Stimulated activated naive CD8-positive, alpha-beta T cell treated with anti-CD3 and anti-CD28 coated beads, Interleukin-15, Interleukin-2, amounts not matched to agents 100 ng/mL and 50 ng/mL, for 24 hours (primary cell): ENCODE results near the gene LDHB.

Experiments used
- H3K27ac Mint-ChIP-seq: one replicate; pipeline ENCODE4 v1.8.0; 2021; ENCODE audit warnings: mild to moderate bottlenecking, mixed read lengths
- H3K27me3 Mint-ChIP-seq: one replicate; pipeline ENCODE4 v1.8.0; 2021; ENCODE audit warnings: mixed read lengths
- H3K36me3 Mint-ChIP-seq: one replicate; pipeline ENCODE4 v1.8.0; 2021; ENCODE audit warnings: low read depth, mixed read lengths
- H3K4me1 Mint-ChIP-seq: one replicate; pipeline ENCODE4 v1.8.0; 2021; ENCODE audit warnings: low read depth, mixed read lengths
- H3K4me3 Mint-ChIP-seq: one replicate; pipeline ENCODE4 v1.8.0; 2021; ENCODE audit warnings: mild to moderate bottlenecking, mixed read lengths
- H3K9me3 Mint-ChIP-seq: one replicate; pipeline ENCODE4 v1.8.0; 2021; ENCODE audit warnings: mixed read lengths

LDHB gene

GRCh38 chr12:21657326-21658077 is at the start of gene LDHB:
TSS of gene LDHB (minus strand) at chr12:21657842. CDS start at chr12:21654671, 3,171 bp downstream.
- Mint-ChIP-seq H3K27me3 (no peaks in the 10 kb centered on the region), H3K9me3 (no peaks in the 10 kb centered on the region), H3K27ac (peak within 1 kb of the TSS; percentile 98), H3K36me3 (peaks cover 50% of the 10 kb centered on the region), H3K4me3 (peak within 1 kb of the TSS; percentile 96), H3K4me1 (peaks cover 63% of the 10 kb centered on the region)

DNA sequence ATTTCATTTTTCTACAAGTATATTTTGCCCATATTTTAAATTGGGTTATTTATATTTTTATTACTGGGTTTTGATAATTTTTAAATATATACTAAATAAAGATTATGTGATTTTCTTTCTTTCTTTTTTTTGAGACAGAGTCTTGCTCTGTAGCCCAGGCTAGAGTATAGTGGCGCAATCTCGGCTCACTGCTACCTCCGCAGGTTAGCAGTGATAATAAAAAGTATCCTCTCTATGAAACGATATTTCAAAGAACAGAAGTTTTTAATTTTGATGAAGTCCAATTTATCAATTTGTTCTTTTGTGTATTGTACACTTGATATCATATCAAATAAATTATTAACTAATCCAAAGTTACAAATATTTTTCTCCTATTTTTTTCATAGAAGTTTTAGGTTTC is 47.2 kb upstream of the LDHB start:
- H3K4me1 Mint-ChIP-seq = no peaks in the 10 kb centered on the region
- H3K4me3 Mint-ChIP-seq = no peak overlapping the region
- H3K36me3 Mint-ChIP-seq = no peaks in the 10 kb centered on the region
- H3K27me3 Mint-ChIP-seq = peaks cover 5% of the 10 kb centered on the region
- H3K9me3 Mint-ChIP-seq = no peaks in the 10 kb centered on the region
- no peak overlapping the region for H3K27ac Mint-ChIP-seq

DNA sequence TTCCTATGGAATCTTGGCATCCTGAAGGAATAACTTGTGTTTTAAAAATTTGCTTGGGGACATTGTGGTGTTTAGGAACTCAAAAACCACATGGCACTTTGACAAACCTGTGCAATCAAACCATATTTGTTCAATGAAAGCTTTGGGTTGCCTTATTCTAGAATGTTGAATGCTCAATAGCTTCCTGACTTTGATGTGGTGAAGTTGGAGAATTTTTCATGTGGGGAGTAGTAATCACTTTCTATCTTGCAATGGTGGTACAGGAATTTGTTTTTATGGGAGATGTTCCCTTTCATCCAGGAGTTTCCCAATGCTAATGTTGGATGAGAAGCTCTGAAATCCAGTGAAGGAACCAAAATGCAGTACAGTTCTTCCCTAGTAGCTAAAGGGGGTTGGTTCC is 42.2 kb upstream of the LDHB start:
- Mint-ChIP-seq H3K4me1 (no peaks in the 10 kb centered on the region), H3K4me3 (no peak overlapping the region), H3K27me3 (no peaks in the 10 kb centered on the region), H3K9me3 (no peaks in the 10 kb centered on the region), H3K36me3 (no peaks in the 10 kb centered on the region), H3K27ac (no peak overlapping the region)

GRCh38 chr12:21697904-21698630 is 40.4 kb upstream of the LDHB start:
- Mint-ChIP-seq H3K9me3 (no peaks in the 10 kb centered on the region), H3K4me3 (no peak overlapping the region)

DNA sequence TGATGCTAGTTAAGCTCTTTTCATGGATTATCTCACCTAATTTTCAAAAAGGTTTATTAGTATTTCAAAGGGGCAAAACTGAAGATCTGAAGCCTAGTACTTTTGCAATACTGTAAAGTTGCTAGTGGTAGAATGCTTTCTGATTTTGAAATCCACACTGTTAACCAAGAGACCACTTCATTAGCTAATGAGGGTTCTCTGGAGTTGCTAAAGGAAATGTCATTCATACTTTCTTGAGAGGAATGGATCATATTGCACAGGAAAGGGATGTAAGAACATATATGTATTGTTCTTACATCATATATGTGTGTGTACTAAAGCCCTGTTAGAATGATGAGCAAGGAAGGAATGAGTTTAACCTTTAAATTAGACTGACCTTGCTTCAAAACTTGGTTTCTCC is 39.0 kb upstream of the LDHB start:
- no peak overlapping the region for H3K27ac Mint-ChIP-seq
- no peaks in the 10 kb centered on the region for H3K36me3 Mint-ChIP-seq
- no peaks in the 10 kb centered on the region for H3K9me3 Mint-ChIP-seq
- H3K27me3 Mint-ChIP-seq = no peaks in the 10 kb centered on the region
- peaks cover 3% of the 10 kb centered on the region for H3K4me1 Mint-ChIP-seq
- no peak overlapping the region for H3K4me3 Mint-ChIP-seq

More at GRCh38 chr12:21697904-21698630, 40.4 kb upstream of the LDHB start:
- H3K27ac Mint-ChIP-seq = no peak overlapping the region
- H3K36me3 Mint-ChIP-seq = no peaks in the 10 kb centered on the region
- H3K27me3 Mint-ChIP-seq = no peaks in the 10 kb centered on the region
- no peaks in the 10 kb centered on the region for H3K4me1 Mint-ChIP-seq

GRCh38 chr12:21695986-21696385 is 38.3 kb upstream of the LDHB start:
- peaks cover 6% of the 10 kb centered on the region for H3K4me1 Mint-ChIP-seq
- H3K27me3 Mint-ChIP-seq = no peaks in the 10 kb centered on the region
- H3K4me3 Mint-ChIP-seq = no peak overlapping the region
- no peaks in the 10 kb centered on the region for H3K36me3 Mint-ChIP-seq
- no peaks in the 10 kb centered on the region for H3K9me3 Mint-ChIP-seq
- no peak overlapping the region for H3K27ac Mint-ChIP-seq

DNA sequence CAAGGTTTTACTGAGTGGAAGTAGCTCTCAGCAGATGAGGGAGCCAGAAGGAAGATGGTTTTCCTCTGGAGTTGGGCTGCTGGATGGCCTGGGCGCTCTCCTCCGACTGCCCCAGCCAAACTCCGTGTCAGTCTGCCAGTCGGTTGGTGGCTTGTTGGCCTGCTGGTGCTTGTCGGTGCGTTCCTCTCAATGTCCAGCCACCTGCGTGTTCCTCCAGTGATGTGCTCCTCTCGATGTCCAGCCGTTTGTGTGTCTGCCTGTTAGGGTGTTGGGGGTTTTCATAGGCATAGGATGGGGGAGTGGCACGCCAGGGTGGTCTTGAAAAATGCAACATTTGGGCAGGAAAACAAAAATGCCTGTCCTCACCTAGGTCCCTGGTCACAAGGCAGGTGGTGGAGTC is 37.0 kb upstream of the LDHB start:
- Mint-ChIP-seq H3K27ac (no peak overlapping the region), H3K4me3 (no peak overlapping the region), H3K36me3 (peaks cover 1% of the 10 kb centered on the region), H3K9me3 (no peaks in the 10 kb centered on the region), H3K27me3 (no peaks in the 10 kb centered on the region), H3K4me1 (peaks cover 16% of the 10 kb centered on the region)

DNA sequence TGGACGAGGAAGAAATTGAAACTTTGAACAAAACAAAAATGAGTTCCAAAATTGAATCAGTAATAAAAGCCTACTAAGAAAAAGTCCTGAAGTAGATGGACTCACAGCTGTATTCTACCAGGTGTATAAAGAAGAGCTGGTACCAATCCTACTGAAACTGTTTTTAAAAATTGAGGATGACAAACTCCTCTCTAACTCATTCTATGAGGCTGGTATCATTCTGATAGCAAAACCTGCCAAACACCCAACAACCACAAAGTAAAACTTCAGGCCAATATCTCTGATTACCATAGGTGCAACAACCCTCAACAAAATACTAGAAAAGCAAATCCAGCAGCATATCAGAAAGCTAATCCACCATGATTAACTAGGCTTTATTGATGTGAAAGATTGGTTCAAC is 33.9 kb upstream of the LDHB start:
- H3K36me3 Mint-ChIP-seq = peaks cover 11% of the 10 kb centered on the region

DNA sequence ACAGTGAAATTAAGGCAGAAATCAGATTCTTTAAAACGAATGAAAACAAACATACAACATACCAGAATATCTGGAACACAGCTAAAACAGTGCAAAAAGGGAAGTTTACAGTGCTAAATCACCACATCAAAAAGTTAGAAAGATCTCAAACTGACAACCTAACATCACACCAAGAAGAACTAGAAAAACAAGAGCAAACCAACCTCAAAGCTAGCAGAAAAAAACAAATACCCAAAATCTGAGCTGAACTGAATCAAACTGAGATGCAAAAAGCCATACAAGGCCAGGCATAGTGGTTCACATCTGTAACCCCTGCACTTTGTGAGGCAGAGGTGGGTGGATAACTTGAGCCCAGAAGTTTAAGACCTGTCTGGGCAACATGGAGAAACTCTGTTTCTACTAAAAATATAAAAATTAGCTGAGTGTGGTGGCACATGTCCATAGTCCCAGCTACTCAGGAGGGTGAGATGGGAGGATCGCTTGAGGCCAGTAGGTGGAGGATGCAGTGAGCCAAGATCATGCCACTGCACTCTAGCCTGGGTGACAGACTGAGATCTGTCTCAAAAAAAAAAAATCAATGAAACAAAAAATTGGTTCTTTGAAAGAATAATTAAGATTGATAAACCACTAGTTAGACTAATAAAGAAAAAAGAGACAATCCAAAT is 33.2 kb upstream of the LDHB start:
- H3K4me1 Mint-ChIP-seq = peaks cover 16% of the 10 kb centered on the region
- H3K27me3 Mint-ChIP-seq = no peaks in the 10 kb centered on the region
- H3K9me3 Mint-ChIP-seq = peaks cover 4% of the 10 kb centered on the region
- H3K27ac Mint-ChIP-seq = no peak overlapping the region
- H3K36me3 Mint-ChIP-seq = peaks cover 11% of the 10 kb centered on the region
- H3K4me3 Mint-ChIP-seq = no peak overlapping the region

More for the DNA sequence above, 33.9 kb upstream of the LDHB start:
- peaks cover 16% of the 10 kb centered on the region for H3K4me1 Mint-ChIP-seq
- no peak overlapping the region for H3K4me3 Mint-ChIP-seq
- H3K27ac Mint-ChIP-seq = no peak overlapping the region
- peaks cover 4% of the 10 kb centered on the region for H3K9me3 Mint-ChIP-seq
- no peaks in the 10 kb centered on the region for H3K27me3 Mint-ChIP-seq

- Mint-ChIP-seq H3K36me3 (no peaks in the 10 kb centered on the region), H3K27ac (no peak overlapping the region), H3K4me3 (no peak overlapping the region), H3K9me3 (no peaks in the 10 kb centered on the region), H3K27me3 (no peaks in the 10 kb centered on the region), H3K4me1 (peaks cover 16% of the 10 kb centered on the region)
Measured at GRCh38 chr12:21683115-21683514, 25.5 kb upstream of the LDHB start.

- Mint-ChIP-seq H3K36me3 (no peaks in the 10 kb centered on the region), H3K4me3 (no peak overlapping the region), H3K27ac (peak overlapping the region; percentile 23), H3K9me3 (no peaks in the 10 kb centered on the region), H3K4me1 (peaks cover 44% of the 10 kb centered on the region), H3K27me3 (no peaks in the 10 kb centered on the region)
Measured at GRCh38 chr12:21678959-21679358, 21.3 kb upstream of the LDHB start.

- H3K4me1 Mint-ChIP-seq = peaks cover 44% of the 10 kb centered on the region
- H3K36me3 Mint-ChIP-seq = no peaks in the 10 kb centered on the region
- H3K4me3 Mint-ChIP-seq = peak overlapping the region; percentile 27
Measured at GRCh38 chr12:21677622-21678277, 20.1 kb upstream of the LDHB start.

DNA sequence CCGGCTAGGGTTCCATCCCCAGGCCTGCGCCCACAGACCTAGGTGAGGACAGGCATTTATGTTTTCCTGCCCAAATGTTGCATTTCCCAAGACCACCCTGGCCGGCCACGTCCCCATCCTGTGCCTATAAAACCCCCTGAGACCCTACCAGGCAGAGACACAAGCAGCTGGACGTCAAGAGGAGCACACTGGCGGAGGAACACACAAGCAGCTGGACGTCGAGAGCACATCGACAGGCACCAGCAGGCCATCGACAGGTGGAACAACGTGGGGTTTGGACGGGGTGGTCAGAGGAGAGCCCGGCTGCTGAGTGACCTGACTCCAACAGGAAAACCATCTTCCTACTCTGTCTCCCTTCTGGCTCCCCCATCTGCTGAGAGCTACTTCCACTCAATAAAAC is 19.6 kb upstream of the LDHB start:
- peak overlapping the region; percentile 62 for H3K27ac Mint-ChIP-seq
- no peaks in the 10 kb centered on the region for H3K9me3 Mint-ChIP-seq
- H3K4me3 Mint-ChIP-seq = peak overlapping the region; percentile 17
- H3K27me3 Mint-ChIP-seq = no peaks in the 10 kb centered on the region
- peaks cover 44% of the 10 kb centered on the region for H3K4me1 Mint-ChIP-seq
- no peaks in the 10 kb centered on the region for H3K36me3 Mint-ChIP-seq

More at GRCh38 chr12:21677622-21678277, 20.1 kb upstream of the LDHB start:
- no peaks in the 10 kb centered on the region for H3K27me3 Mint-ChIP-seq
- peak overlapping the region; percentile 62 for H3K27ac Mint-ChIP-seq
- no peaks in the 10 kb centered on the region for H3K9me3 Mint-ChIP-seq

DNA sequence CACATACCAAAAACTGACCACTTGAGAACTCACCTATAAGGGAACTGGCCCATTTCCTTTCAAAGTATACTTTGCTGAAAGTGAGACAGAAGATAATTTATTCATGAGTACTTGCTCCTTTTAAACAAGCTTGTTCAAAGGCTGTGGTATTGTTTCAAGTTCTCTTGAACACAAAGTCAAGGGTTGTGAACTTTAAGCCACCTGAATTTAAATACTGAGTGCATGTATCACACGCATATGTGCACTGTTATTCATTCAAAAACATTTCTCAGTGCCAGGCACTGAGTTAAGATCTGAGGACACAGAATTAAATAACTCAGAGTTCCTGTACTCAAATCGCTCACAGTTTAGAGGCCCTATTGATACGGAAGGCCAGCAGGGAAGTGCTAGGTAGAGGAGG is 19.1 kb upstream of the LDHB start:
- Mint-ChIP-seq H3K27me3 (no peaks in the 10 kb centered on the region), H3K4me3 (no peak overlapping the region), H3K4me1 (peaks cover 44% of the 10 kb centered on the region), H3K9me3 (no peaks in the 10 kb centered on the region), H3K36me3 (no peaks in the 10 kb centered on the region), H3K27ac (peak overlapping the region; percentile 62)

DNA sequence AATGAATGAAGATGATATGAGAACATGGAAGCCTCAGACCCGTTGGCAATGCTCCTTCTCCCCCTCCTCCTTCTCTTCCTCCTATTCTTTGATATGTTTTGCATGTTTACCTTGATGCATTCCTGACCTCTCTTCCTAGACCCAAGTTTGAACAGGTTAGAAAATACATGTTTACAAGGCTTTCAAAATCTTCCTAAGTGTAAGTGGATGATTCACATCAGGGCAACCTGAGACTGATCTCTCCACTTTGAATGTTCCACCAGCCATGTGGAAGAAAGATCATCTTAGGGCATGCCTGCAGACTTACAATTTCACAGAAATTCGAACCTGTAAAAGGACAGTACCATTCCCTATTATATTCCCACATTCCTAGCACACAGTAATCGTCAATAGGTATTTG is 18.0 kb upstream of the LDHB start:
- H3K27ac Mint-ChIP-seq = no peak overlapping the region
- no peak overlapping the region for H3K4me3 Mint-ChIP-seq
- H3K9me3 Mint-ChIP-seq = no peaks in the 10 kb centered on the region
- H3K36me3 Mint-ChIP-seq = no peaks in the 10 kb centered on the region
- H3K27me3 Mint-ChIP-seq = no peaks in the 10 kb centered on the region
- H3K4me1 Mint-ChIP-seq = peaks cover 44% of the 10 kb centered on the region
